ENCODE data around the gene TRIM24.
"Not testable (repeated sequence)": the region's sequence is repeated elsewhere in the genome, so short reads cannot be mapped to it uniquely, and the experiment has no call there.

Gene TRIM24

DNA sequence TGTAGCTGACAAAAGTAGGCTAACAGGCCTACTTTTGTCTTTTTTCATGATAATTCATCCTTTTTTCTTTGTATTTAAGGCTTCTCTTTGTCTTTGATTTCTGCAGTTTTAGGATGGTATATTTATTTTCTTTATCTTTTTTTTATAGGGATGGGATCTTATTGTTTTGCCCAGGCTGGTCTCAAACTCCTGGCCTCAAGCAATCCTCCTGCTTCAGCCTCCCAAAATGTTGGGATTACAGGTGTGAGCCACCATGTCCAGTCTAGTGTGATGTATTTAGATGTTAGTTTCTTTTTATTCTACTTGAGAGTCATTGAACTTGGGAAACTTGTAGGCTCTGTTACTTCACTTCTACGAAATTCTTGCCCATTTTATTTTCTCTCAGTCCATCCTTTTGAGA, 35.4 kb downstream of the TRIM24 start:
- no peak for DNase-seq

DNA sequence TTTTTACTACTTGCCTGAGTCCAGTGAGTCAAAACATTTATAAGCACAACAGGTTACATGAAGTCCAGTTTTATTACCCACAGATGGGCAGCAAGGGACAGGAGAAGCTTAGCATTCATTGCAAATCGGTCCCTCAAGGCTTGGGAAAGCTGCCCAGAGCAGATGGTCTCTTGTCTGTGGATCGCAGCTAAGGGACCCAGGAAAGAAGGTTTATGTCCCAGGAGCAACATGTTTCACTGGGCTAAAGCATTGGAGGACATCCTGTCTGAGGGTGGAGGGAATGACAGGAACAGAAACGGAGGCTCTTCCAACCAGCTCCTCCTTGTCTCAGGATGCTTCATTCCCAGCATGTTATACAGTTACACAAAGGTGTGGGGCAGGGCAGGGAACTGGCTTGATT, 39.3 kb downstream of the TRIM24 start:
- no peak for DNase-seq

DNA sequence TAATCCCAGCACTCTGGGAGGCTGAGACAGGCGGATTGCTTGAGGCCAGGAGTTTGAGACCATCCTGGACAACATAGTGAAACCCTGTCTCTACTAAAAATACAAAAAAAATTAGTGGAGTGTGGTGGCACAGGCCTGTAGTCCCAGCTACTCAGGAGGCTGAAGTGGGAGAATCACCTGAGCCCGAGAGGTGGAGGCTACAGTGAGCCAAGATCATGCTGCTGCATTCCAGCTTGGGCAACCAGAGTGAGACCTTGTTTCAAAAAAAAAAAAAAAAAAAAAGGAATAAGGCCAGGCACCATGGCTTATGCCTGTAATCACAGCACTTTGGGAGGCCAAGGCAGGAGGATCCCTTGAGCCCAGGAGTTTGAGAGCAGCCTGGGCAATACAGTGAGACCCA, 40.2 kb downstream of the TRIM24 start:
- not testable (repeated sequence) for DNase-seq

DNA sequence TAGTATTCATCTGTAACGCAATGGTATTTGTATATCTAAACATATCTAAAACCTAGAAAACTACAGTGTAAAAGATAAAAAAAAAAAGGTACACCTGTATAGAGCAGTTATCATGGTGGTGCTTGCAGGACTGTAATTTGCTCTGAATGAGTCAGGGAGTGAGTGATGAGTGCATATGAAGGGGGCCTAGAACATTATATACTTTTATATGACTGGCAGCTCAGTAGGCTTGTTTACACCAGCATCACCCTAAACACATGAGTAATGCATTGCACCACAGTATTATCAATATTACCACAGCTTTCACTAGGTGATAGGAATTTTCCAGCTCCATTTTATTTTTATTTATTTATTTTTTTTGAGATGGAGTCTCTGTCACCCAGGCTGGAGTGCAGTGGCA, 40.8 kb downstream of the TRIM24 start:
- DNase-seq: no peak

DNA sequence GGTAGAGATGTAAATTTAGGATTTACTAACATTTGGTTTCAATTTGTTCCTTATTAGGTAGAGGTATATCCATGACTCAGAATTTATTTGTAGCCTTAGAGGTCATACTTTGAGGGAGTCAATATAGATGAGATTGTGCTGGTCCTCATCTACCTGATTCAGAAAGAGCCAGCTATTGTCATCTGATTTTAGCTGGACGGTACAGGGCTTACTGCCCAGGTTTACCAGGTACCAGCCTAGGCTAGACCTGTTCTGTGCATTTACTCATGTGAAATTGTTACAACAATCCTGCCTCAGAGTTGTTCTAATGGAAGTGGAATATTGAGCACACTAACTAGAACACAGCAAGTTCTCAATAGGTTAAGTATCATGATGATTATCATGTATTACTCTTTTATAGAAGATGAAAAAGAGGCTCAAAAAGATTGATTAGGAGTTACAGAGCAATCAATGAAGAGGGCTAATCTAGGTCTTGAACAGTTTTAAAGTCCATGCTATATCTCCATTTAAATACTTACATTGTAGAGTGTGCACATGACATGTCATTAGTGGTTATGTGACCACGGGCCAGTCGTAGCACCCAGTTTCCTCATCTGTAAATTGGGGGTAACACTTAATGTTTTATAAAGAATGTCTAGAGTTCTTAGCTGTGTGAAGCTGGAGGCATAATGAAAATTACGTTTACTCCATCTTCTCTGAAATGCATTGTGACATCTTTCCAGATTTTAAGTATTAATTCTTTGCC, 42.1 kb downstream of the TRIM24 start:
- DNase-seq: no peak

DNA sequence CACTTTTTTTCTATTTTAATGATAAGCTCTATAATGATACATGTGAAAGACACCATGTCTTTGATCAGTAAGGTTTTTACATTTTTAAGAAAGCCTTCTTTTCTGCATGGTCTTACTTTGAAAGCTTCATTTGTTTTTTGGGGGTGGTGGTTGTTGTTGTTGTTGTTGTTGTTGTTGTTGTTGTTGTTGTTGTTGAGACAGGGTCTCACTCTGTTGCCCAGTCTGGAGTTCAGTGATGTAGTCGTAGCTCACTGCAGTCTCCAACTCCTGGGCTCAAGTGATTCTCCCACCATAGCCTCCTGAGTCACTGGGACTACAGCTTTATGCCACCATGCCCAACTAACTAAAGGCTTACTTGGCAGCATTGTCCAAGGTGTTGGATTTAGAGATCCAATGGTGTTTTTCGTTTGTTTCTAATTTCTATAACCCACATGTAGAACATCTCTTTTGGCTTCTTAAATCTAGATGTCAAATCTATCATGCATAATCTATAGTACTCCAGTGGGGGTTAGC, 45.4 kb downstream of the TRIM24 start:
- DNase-seq: no peak

DNA sequence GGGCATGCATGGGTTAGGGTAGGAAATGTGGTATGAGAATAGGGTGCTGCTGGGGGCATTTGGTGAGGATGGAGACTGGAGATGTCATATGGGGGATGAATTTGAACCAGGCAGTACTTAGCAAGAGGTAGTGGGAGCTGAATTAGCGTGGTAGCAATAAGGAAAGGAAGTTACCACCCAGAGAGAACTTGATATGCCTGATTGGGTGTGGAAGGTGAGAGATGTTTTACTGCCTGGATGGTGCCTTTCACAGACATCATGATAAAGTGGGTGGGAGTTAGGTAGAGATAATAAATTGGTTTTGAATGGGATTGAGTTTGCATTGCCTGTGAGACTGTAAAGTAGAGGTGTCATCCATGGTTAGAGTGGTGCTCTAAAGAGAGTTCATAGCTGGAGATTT, 46.7 kb downstream of the TRIM24 start:
- no peak for DNase-seq

DNA sequence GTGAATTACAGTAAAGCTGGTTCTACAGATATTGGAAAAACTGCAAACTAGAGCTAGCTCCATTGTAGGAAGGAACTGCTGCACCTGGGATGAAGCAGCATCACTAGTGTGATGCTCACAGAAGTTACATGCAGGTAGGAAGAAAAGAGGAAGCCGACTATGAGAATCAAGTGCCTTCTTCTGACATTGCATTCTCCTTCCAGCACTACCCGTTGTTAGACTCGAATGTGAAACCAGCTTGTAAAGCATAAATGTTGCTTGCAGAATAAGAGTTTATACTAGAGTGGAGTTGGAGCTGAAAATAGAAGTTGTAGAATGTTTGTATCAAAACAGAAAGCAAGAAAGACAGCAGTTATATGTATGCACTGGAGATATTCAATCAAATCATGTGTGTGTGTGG, 49.9 kb downstream of the TRIM24 start:
- no peak for DNase-seq

DNA sequence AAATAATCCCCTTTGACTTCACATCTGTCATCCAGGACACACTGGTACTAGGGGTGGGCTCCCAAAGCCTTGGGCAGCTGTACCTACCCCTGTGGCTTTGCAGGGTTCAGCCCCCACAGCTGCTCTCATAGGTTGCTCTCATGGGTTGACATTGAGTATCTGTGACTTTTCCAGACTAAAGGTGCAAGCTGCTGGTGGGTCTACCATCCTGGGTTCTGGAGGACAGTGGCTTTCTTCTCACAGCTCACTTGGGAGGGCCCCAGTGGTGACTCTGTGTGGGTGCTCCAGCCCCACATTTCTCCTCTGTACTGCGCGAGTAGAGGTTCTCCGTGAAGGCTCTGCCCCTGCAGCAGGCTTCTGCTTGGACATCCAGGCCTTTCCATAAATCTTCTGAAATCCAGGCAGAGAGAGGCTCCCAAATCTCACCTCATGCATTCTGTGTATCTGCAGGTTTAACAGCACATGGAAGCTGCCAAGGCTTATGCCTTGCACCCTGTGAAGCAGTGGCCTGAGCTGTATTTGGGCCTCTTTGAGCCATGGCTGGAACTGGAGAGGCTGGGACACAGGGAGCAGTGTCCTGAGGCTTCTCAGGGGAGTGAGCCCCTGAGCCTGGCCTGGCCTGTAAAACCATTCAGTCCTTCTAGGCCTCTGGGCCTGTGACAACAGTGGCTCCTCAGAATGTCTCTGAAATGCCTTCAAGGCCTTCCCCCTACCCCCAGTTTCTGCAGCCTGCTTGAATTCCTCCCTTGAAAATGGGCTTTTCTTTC, 52.2 kb downstream of the TRIM24 start:
- no peak for DNase-seq

DNA sequence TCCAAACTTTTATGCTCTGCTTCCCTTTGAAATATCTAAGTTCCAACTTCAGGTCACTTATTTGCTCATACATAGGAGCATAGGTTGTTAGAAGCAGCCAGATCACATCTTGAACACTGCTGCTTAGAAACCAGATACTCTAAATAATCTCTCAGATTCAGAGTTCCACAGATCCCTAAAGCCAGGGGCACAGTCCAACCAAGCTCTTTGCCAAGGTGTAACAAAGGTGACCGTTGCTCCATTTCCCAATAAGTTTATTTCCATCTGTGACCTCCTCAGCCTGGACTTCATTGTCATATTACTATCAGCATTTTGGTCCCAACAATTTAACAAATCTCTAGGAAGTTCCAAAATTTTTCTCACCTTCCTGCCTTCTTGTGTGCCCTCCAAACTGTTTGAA, 52.8 kb downstream of the TRIM24 start:
- DNase-seq: no peak

DNA sequence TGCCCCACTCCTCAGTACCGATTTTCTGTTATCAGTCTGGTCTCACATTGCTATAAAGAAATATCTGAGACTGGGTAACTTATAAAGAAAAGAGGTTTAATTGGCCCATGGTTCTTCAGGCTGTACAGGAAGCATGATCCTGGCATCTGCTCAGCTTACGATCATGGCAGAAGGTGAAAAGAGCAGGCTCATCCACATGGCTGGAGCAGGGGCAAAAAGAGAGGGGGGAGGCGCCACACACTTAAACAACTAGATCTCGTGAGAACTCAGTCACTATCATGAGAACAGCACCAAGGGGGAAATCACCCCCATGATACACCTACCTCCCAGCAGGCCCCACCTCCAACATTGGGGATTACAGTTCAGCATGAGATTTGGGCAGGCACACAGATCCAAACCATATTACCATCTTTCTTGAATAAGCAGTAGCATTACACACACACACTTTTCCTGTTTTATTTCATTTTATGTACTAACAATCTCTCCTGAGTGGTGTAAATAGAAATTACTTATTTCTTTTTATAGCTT, 53.3 kb downstream of the TRIM24 start:
- no peak for DNase-seq

DNA sequence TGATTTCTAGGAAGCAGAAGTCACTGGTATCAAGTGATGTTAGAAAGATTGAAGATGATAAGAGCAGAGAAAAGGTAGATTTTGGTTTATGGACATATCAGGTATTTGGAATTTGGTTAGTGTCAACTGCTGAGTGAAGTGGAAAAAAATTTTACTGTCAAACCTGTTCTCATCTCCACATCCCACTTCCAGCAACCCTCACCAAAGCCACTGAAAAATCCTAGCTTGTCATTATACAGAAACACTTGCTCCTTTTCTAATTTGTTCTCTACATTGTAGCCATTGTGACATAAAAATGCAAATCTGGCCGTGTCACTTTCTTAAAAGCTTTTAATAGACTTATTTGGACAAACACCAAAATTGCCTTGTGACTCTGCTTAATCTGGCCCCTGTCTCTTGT, 54.0 kb downstream of the TRIM24 start:
- no peak for DNase-seq

DNA sequence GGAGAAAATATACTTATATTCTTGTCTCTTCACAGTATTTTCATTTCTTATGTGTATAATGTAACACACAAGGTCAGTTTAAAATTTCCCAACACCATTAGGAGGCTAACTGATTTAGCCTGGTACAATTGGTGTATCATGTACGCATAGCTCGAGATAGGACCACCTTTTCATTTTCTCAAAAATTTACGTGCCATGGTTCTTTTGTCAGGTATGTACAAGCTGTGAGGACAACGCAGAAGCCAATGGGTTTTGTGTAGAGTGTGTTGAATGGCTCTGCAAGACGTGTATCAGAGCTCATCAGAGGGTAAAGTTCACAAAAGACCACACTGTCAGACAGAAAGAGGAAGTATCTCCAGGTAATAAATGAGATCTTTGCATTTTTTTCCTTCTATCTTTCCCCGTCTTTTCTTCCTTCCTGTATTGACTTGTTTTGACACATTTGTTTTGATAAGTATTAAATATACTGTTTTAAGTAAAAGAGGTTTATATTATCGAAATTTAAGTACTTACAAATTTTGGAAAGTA, 55.0 kb downstream of the TRIM24 start:
- DNase-seq: no peak

DNA sequence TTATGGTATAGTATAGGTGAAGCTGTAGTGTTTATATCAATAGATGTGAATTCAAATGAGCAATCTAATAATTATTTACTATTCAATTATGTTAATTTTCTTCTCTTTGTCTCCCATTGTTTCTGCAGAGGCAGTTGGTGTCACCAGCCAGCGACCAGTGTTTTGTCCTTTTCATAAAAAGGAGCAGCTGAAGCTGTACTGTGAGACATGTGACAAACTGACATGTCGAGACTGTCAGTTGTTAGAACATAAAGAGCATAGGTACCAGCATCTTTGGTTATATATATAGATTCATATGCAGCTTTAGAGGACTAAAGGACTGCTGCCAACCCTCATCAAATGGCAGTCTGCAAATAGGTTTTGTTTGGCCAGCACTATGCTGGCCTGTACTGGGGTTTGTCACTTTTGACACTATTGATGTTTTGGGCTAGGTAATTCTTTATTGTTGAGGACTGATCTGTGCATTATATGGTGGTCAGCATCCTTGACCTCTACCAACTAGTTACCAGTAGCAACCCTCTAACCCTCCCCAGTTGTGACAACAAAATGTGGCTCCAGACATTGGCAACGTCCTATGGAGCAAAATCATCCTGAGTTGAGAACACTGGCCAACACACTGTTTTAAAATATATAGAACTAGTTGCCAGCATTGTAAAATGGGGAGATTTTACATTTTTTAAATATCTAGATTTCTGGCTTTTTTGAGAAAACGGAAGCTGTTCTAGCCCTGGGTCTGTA, 59.2 kb downstream of the TRIM24 start:
- no peak for DNase-seq

DNA sequence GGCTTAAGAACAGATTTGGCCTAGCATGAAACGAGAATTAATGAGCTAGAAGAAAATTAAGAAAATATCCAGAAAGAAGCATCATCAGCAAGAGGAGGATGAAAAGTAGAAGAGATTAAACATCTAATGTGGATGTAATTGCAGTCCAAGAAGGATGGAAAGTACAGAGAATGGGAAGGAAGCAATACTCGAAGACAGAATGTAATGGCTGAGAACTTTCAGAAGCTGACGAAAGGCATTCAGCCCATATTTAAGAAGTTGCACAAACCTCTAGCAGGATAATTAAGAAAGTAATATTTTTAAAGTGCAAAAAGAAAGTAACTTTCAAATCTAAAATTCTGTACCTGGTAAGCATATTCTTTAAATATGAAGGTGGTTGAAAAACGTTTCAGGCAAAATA, 60.7 kb downstream of the TRIM24 start:
- DNase-seq: no peak

DNA sequence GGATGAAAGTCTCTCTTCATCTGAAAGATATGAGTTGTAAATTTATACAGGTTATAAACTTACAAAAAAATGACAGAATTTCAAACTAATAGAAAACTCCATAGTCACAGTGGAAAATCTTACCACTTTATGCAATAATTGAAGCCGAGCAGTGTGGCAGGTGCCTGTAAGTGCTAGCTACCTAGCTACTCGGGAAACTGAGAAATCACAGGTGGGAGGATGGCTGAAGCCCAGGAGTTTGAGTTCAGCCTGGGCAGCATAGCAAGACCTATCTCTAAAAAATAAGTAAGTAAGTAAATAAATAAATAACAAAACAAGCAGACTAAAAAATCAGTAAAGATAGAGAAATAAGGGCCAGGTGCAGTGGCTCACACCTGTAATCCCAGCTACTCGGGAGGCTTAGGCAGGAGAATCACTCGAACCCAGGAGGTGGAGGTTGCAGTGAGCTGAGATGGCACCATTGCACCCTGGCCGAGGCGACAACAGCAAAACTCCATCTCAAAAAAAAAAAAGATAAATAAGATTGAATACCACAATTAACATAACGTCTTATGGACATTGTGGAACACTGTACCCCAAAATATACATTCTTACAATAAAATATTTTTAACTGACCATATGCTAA, 61.9 kb downstream of the TRIM24 start:
- DNase-seq: no peak

DNA sequence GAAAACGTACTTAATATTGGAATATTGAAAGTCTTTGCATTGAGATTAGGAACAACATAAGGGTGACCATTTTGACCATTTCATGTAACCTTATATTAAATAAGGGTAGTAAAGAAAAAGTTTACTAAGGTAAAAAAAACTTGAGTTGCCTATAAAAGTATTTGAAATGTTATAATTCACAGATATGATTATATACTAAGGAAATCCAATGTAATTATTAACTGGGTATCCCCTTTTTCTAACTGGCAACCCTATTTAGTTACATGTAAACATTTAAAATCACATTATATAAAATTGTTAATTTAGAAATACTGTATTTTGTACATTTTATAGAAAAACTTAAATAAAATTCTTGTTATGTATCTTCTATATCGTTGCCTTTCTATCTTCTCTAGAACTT, 64.2 kb downstream of the TRIM24 start:
- DNase-seq: no peak

DNA sequence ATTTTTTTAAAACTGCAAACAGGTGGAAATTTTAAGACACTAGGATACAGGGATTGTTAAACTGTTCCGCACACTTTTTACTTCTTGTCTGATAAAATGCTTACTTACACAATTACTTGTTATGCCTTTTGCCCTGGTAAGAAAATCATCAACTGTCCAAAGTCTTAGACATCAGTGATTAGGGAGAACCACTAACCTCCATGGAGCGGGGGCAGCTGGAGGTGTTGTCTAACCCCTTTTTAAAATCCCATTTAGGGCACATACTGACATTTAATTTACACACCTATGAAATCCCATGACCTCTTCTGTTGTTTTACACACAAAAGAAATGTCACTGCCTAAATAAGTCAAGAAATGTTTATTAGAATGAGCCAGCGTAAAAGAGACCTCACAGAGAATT, 65.7 kb downstream of the TRIM24 start:
- no peak for DNase-seq

DNA sequence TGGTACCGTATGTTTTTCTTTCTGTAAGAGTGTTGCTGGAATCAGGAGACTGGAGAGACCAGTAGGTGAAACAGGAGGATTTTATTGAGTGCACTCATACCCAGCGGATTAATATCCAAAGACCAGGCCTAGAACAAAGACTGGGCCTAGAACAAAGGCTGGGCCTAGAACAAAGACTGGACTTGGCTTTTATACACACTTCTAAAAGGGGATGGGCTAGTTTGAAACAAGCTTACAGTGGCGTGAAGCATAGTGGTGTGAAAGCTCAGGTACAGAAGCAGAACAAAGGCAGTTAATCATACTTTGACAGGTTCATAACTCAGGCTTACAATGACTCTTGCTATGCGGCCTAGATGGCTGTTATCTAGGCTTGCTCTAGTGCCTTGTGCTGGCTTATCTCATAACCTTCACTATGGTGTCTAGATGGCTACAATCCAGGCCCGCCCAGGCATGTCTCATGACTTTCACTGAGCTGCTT, 67.7 kb downstream of the TRIM24 start:
- no peak for DNase-seq

DNA sequence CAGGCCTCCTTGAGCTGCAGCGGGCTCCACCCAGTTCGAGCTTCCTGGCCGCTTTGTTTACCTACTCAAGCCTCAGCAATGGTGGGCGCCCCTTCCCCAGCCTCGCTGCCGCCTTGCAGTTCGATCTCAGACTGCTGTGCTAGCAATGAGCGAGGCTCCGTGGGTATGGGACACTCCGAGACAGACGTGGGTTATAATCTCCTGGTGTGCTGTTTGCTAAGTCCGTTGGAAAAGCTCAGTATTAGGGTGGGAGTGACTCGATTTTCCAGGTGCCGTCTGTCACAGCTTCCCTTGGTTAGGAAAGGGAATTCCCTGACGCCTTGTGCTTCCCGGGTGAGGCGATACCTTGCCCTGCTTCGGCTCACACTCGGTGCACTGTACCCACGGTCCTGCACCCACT, 76.8 kb downstream of the TRIM24 start:
- not testable (repeated sequence) for DNase-seq

DNA sequence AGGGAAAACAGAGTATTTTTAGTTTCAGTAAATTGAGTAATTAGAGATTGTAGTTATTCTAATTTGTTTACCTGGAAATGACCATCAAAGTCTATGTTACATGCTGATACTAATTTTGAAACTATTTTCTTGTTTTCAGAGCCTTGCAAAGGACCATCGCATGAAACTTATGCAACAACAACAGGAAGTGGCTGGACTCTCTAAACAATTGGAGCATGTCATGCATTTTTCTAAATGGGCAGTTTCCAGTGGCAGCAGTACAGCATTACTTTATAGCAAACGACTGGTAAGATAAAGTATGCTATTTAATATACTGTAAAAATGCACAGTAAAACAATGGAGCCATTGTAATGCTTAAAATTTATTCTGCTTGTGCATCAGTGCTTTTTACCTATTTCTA, 78.5 kb downstream of the TRIM24 start:
- no peak for DNase-seq

DNA sequence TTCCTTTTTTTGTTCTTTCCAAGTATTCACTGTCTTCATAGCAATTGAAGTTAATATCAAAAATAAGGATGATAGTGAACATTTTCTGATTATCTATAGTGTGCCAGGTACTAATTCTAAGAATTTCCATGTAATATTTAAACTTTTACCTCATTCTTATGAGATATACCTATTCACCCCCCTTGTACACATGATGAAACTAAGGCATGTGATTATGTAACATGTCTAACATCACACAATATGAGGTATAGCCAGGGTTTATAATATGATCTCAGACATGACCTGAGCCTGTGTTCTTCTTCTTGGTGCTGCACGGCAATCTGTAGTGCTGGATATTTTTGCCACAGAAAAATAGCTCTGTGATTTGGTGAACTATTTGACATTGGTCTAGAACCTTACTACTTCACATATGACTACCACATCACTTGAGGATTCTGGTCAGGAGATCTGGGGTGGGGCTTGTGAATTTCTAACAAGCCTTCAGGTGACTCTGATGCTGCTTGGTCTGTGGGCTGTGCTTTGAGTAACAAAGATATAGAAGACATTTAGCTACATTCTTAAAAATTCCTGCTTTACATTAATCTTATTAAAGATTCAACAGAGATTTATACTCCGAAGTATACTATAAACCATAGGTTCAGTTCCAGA, 79.1 kb downstream of the TRIM24 start:
- no peak for DNase-seq
